Measurements from ENCODE around the gene RAB11FIP4. TPM values are rescaled to one million over a fixed set of nuclear protein-coding genes. Genes with fewer than 3 reads are reported as not detected.

The RAB11FIP4 gene
- total and polyA plus RNA-seq, 4 donors, result 1.5 to 16.0 (median 3.3) TPM

DNA sequence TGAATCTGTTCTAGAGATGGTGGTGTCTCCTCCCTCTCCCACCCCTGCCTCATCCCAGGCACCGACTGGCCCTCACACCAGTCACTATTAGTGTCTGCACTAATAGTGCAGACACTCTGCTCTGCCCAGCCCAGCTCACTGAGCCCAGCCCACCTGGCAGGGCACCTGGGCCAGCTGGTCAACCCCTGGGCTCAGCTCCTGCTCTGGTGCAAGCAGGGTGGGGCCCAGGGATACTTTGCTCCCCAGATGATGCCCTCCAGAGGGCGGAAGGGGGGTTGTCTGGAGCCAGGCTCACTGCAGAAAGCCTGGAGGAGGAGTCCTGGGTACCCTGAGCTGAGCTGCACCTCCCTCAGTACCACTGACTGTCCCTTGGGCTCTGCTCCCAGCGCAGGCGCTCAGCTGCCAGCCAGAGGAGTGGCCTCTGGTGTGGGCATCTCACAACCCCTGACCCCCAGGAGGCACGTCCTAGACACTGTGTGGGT is 14.5 kb downstream of the RAB11FIP4 start:
- WGBS, result 64% methylated on average over 5 of the region's 5 CpGs
- Histone ChIP-seq H3K27ac (ENCODE audit: low read depth in 1 of 2, low read length in 2 of 2) (no peak overlapping the region), H3K4me1 (ENCODE audit: control insufficient read depth in 4 of 4, insufficient read depth in 4 of 4, low read length in 3 of 4) (no peaks in the 10 kb centered on the region), H3K27me3 (ENCODE audit: control insufficient read depth in 4 of 4, insufficient read depth in 4 of 4, low read length in 3 of 4) (peaks cover 0 to 2% (median 0%) of the 10 kb centered on the region in 4 donors), H3K4me3 (ENCODE audit: low read depth in 1 of 3, low read length in 3 of 3) (no peak overlapping the region), H3K9ac (ENCODE audit: low read depth in 1 of 2, low read length in 2 of 2) (no peak overlapping the region), H3K9me3 (ENCODE audit: control insufficient read depth in 4 of 4, low read length in 3 of 4) (no peaks in the 10 kb centered on the region), H3K36me3 (ENCODE audit: control insufficient read depth in 4 of 4, insufficient read depth in 3 of 4, low read depth in 1 of 4, low read length in 3 of 4) (no peaks in the 10 kb centered on the region)
- DNase-seq (ENCODE audit: low spot score), result no peak
- TF ChIP-seq TAF1 (conservative IDR thresholded peaks at IDR 0.05), result no peak
- TF ChIP-seq ZBTB33 (IDR thresholded peaks at IDR 0.05), result no peak
- no peak for TF ChIP-seq EGR1 (IDR thresholded peaks at IDR 0.05; ENCODE audit: low read depth in 2 of 2)
- no peak for TF ChIP-seq HNF4G (IDR thresholded peaks at IDR 0.05)
- no peak for TF ChIP-seq FOXA2 (IDR thresholded peaks at IDR 0.05)
- no peak for TF ChIP-seq HNF4A (conservative IDR thresholded peaks at IDR 0.05)
- no peak for TF ChIP-seq CTCF (IDR thresholded peaks at IDR 0.05; ENCODE audit: low read depth, low read length, missing input control)
- no peak for TF ChIP-seq NR2F2 (IDR thresholded peaks at IDR 0.05)
- TF ChIP-seq YY1 (IDR thresholded peaks at IDR 0.05), result no peak
- no peak for TF ChIP-seq RXRA (IDR thresholded peaks at IDR 0.05)
- no peak for TF ChIP-seq MAX (IDR thresholded peaks at IDR 0.05)
- TF ChIP-seq FOXA1 (IDR thresholded peaks at IDR 0.05), result no peak
- no peak for TF ChIP-seq ATF3 (IDR thresholded peaks at IDR 0.05)
- no peak for TF ChIP-seq REST (IDR thresholded peaks at IDR 0.05)
- no peak for TF ChIP-seq SP1 (IDR thresholded peaks at IDR 0.05)
- TF ChIP-seq GABPA (IDR thresholded peaks at IDR 0.05 in 1 of 2, conservative IDR thresholded peaks at IDR 0.05 in 1 of 2), result no peak
- no peak for TF ChIP-seq JUND (IDR thresholded peaks at IDR 0.05)
- TF ChIP-seq RAD21 (IDR thresholded peaks at IDR 0.05), result no peak

All from liver (tissue), 9 donors.